ENCODE data around the gene BRSK2.

The BRSK2 gene

GRCh38 chr11:1455763-1456060, 66.0 kb downstream of the BRSK2 start:
- H3K27ac ChIP-seq: no peak overlapping the region
- TF ChIP-seq CTCF (conservative IDR thresholded peaks at IDR 0.05): no peak

- no peak overlapping the region for H3K27ac ChIP-seq
- no peak for TF ChIP-seq CTCF (conservative IDR thresholded peaks at IDR 0.05)
Measured at GRCh38 chr11:1456176-1456575, 66.4 kb downstream of the BRSK2 start.

GRCh38 chr11:1456596-1457325, 67.0 kb downstream of the BRSK2 start:
- H3K27ac ChIP-seq: no peak overlapping the region

GRCh38 chr11:1457326-1457680, 67.6 kb downstream of the BRSK2 start:
- no peak for TF ChIP-seq CTCF (conservative IDR thresholded peaks at IDR 0.05)
- H3K27ac ChIP-seq: no peak overlapping the region

More at GRCh38 chr11:1456596-1457325, 67.0 kb downstream of the BRSK2 start:
- TF ChIP-seq CTCF (conservative IDR thresholded peaks at IDR 0.05): no peak

- peak overlapping the region; percentile 18; the same call in 1 of the 2 replicates for H3K27ac ChIP-seq
Measured at GRCh38 chr11:1457856-1458255, 68.1 kb downstream of the BRSK2 start.

GRCh38 chr11:1458340-1459218, 68.8 kb downstream of the BRSK2 start:
- peak; percentile 61 for TF ChIP-seq CTCF (conservative IDR thresholded peaks at IDR 0.05)
- H3K27ac ChIP-seq: peak overlapping the region; percentile 18

More at GRCh38 chr11:1457856-1458255, 68.1 kb downstream of the BRSK2 start:
- TF ChIP-seq CTCF (conservative IDR thresholded peaks at IDR 0.05): no peak

GRCh38 chr11:1459219-1459575, 69.5 kb downstream of the BRSK2 start:
- no peak overlapping the region for H3K27ac ChIP-seq
- TF ChIP-seq CTCF (conservative IDR thresholded peaks at IDR 0.05): no peak

All from VCaP (cell line).